NCI-H774 (cell line): ENCODE measurements around the gene NINJ2.
"Not testable (repeated sequence)": the region's sequence is repeated elsewhere in the genome, so short reads cannot be mapped to it uniquely, and the experiment has no call there.

ENCODE experiments used
- DNase-seq: peaks from one replicate; lab custom pipeline; 2025; lab: John Stamatoyannopoulos, UW

NINJ2 gene

GRCh38 chr12:641321-641720, 21.9 kb downstream of the NINJ2 start:
- not testable (repeated sequence) for DNase-seq

- no peak for DNase-seq
These were observed 22.5 kb downstream of the NINJ2 start for GRCh38 chr12:640773-641172.

GRCh38 chr12:639988-640387, 23.3 kb downstream of the NINJ2 start:
- no peak for DNase-seq

- DNase-seq, result no peak
These were observed 23.7 kb downstream of the NINJ2 start for GRCh38 chr12:639566-639965.

- no peak for DNase-seq
These were observed 24.2 kb downstream of the NINJ2 start for GRCh38 chr12:638953-639557.

GRCh38 chr12:636632-637031, 26.6 kb downstream of the NINJ2 start:
- DNase-seq, result no peak

- no peak for DNase-seq
These were observed 29.5 kb downstream of the NINJ2 start for GRCh38 chr12:633731-634130.

- peak; percentile 17 for DNase-seq
These were observed 31.0 kb downstream of the NINJ2 start for GRCh38 chr12:632102-632696.

GRCh38 chr12:630656-631632, 32.3 kb downstream of the NINJ2 start:
- no peak for DNase-seq

GRCh38 chr12:628742-629078, 34.5 kb downstream of the NINJ2 start:
- DNase-seq, result not testable (repeated sequence)

- no peak for DNase-seq
These were observed 35.1 kb downstream of the NINJ2 start for GRCh38 chr12:627863-628741.

GRCh38 chr12:627285-627684, 36.0 kb downstream of the NINJ2 start:
- no peak for DNase-seq

GRCh38 chr12:625998-626397, 37.2 kb downstream of the NINJ2 start:
- DNase-seq, result no peak

GRCh38 chr12:623865-624372, 39.3 kb downstream of the NINJ2 start:
- DNase-seq, result no peak

- DNase-seq, result no peak
These were observed 39.9 kb downstream of the NINJ2 start for GRCh38 chr12:623172-623864.

GRCh38 chr12:622416-622815, 40.8 kb downstream of the NINJ2 start:
- no peak for DNase-seq

GRCh38 chr12:619346-619745, 43.9 kb downstream of the NINJ2 start:
- DNase-seq, result no peak

- no peak for DNase-seq
These were observed 44.6 kb downstream of the NINJ2 start for GRCh38 chr12:618605-619004.

- no peak for DNase-seq
These were observed 45.8 kb downstream of the NINJ2 start for GRCh38 chr12:617304-617915.

GRCh38 chr12:615620-616019, 47.6 kb downstream of the NINJ2 start:
- DNase-seq, result no peak
